Activated CD4-positive, CD25-positive, alpha-beta regulatory T cell (primary cell): ENCODE results near the gene TOR1B.
A peak's percentile ranks its signal among the peaks of the same experiment; 100 is the strongest.

Experiments
- DNase-seq, 4 experiments: peaks; one replicate each; lab custom pipeline; 2025; lab: John Stamatoyannopoulos, UW

The TOR1B gene

DNA sequence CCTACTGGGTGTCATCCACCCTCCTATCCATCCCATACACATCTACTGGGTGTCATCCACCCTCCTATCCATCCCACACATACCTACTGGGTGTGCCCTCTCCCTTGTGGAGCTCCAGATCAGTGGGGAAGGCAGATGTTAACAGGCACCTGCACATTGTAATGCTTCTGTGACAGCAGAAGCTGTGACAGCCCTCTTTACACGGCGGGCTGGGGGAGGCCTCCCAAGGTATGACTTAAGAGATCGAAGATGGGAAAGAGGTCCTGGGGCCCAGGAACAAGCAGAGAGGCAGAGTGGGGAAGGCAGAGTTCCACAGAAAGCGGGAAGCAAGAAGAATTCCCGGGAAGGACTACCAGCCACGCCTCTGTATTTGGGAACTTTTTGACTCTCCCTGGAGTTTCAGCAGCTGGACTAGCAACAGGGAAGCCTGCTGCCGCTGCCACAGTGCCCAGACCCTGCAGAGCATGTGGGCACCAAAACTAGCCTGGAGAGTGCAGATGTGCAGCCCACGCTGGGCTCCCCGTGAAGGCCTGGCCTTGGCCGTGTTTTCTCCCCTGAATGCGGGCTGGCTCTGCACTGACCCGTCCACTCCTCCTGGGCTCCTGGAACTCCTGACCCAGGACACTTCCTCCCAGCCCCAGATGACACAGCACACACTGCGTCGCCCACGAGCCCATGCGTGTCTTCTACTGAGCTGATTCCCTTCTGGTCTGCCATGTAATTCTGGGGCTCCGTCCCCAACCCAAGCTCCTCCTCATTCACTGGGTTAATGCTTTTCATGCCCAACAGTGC lies 11.6 kb downstream of the TOR1B start:
- DNase-seq: no peak

DNA sequence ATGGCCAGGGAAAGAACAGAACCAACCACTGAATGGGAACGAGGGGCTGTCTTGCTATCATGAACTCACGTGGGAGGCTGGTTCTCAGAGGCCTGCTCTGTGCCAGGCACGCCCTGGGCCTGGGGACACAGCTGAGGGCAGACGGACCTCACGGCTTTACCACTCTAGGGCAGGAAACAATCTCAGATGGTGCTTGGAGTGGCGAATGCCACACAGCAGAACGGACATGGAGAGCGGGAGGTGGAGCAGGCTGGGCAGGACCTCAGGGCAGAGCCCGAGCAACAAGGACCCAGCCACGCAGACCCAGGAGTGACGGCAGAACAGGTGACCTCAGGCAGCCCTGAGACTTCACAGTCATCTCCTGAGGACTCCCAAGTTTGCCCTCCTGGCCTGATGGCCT lies 12.3 kb downstream of the TOR1B start:
- no peak for DNase-seq

DNA sequence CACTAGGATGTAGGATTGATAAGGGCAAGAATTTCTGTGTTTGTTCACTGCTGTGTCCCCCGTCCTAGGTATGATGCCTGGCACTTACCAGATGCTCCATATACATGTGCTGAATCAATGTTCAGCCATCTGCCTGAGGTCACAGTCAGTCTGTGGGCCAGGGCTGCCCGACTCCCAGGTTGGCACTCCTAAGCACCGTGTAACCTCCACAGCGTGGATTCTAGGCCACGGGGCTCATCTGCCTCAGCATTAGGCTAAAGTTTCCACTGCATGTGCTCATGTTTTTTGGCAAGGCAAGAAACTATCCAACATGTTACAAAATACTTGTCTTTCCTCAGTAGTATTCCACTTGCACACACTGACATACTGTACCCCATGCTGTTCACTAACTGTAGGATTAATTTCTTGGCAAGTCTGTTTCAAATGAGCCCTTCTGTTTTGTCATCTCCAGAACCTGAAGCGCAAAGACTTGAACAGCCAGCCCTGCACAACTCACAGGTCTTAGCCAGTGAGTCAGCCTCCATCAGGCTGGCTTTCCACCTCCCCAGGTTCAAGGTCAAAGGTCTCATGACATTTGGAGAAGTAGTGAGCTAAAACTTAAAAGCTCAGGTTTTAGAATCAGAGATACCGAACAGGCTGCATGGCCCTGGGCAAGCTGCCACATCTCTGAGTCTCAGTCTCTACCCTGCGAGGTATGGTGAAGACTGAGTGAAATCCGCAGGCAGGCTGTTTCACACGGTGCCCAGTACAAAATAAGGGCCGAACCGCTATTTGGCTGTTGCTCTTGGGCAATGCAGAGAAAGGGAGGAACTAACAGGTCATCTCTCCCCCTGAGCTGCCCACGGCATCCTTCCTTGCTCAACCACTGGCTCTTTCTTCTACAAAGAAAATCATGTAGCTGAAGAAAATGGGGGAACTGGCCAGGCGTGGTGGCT lies 13.8 kb downstream of the TOR1B start:
- no peak for DNase-seq

DNA sequence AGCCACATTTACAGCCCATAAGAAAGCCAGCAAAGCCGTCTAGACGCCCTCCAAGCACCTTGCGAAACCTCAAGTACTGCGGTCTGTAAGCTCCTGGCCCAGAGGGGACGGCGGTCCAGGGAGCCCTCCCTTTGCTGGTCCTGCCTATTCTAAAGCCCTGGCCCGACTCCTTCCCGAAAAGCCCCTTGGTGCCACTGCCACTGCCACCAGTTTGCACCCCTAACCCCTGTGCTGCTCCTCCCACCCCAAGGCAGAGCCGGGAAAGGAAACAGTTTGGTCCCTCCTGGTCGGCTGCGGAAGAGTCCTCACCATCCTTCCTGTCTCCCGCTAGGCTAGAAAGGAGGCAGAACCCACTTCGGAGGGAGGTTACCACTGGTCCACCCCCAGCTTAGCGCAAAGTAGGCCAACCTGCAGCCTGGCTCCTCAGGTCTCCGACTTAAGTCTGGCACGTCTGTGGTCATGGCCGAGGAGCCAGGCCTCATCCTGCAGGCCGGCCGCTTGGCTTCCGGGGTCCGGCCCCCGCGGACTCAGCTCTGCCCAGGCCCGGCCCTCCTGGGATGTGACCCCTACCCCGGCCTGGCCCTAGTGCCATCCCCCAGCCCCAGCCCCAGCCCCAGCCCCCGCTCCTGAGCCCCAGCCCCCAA lies 20.0 kb downstream of the TOR1B start:
- DNase-seq: no peak

DNA sequence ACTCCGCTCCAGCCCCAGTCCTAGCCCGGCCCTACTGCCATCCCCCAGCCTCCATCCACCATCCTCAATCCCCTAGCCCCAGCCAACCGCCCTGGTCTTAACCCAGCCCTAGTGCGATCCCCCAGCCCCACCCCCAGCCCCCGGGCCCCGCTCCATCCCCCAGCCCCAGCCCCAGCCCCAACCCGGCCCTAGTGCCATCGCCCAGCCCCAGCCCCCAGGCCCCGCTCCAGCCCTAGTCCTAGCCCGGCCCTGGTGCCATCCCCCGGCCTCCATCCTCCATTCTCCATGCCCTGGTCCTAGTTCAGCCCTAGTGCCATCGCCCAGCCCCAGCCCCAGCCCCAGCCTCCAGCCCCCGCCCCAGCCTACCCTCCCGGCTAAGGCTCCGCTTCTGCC lies 20.6 kb downstream of the TOR1B start:
- no peak for DNase-seq

DNA sequence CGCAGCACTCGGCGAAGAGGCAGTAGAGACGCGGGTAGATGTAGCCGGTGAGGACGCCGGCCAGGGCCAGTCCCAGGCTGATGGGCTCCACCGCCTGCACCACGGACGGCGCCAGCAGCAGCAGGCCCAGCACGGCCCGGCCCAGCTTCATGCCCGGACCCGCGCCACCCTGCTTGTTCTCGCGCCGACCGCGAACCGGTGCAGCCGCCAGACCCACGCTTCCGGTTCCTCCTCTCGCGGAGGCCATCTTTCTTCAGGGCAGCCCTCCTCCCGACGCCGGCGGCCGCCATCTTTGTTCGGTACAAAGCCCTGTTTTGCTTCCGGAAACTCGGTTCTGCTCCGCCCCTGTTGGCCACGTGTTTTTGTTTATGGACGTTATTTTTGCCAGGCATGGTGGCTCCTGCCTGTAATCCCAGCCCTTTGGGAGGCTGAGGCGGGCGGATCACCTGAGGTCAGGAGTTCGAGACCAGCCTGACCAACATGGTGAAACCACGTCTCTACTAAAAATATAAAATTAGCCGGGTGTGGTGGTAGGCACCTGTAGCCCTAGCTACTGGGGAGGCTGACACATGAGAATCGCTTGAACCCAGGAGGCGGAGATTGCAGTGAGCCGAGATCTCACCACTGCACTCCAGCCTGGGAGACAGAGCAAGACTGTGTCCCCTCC lies 21.1 kb downstream of the TOR1B start, which contains the start of gene TOR1A:
TSS of gene TOR1A (minus strand) at position 202 of the 667 bp plus-strand sequence. CDS start at position 151, 51 bp downstream.
- peak; percentile 80 to 86 (median 83) for DNase-seq

DNA sequence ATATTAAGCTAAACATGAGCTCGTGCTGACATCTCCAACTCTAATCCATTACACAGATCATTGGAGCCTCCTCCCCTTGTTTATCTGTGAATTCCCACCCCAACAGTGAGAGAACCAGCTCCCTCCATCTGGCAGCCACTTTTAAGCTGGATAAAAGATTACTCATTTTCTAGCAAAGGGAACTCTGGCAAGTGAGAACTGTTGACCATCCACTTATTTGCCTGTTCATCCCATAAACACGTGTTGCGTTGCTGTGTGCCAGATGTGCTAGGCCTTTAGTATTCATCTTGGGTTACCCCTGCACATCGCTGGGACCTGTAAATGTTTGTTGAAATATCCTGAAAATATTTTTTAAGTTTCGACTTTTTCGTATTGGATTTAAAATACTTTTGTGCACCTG lies 23.4 kb downstream of the TOR1B start:
- DNase-seq: no peak

DNA sequence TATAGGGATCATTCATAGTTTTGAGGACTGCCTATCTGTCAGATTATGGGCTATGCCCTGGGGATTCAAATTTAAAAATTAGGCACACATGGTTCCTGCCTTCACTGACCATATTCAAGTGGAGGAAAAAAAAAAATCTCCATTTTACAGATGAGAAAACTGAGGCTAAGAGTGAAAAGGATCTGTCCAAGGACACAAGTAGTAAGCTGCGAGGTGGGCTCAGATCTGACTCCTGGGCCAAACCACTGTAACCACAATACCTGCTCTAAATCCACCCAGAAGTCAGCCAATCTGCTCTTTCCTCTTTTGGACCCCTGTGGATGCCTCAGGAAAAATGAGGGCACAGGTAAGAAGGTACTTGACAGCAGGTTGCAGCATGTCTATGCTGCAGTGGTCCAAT lies 23.8 kb downstream of the TOR1B start:
- DNase-seq: no peak

DNA sequence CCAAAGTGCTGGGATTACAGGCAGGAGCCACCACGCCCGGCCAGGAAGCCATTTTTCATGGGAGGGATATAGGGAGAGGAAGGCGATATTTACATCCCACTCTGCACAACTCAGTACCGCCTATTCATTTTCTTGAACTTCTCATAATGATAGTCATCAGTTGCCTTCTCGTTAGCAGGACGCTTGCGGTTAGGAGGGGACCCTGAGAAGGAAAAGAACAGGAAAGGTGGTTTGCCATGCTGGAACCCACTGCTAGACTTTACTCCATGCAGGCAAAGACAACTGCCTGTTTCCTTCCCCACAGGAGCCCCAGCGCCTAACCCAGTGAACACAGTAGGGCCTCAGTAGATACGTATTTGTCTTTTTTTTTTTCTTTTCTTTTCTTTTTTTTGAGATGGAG lies 25.1 kb downstream of the TOR1B start:
- DNase-seq: no peak

DNA sequence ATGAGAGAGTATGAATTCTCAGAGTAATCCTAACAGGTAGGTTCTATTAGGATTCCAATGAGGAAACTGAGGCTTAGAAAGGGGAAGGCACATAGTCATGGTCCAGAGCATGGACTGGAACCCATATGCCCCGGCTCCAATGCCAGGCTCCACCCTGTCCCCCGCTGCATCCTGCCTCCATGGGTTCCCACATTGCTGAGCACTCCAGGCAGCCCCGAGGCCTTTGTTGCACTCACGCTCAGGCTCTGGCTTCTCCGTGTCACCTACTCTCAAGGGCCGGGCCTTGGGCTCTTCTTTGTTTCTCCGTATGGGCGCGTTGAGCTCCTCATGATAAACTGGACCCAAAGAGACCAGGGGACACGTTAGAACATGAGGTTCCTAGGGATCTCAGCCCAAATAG lies 26.0 kb downstream of the TOR1B start:
- DNase-seq: no peak

DNA sequence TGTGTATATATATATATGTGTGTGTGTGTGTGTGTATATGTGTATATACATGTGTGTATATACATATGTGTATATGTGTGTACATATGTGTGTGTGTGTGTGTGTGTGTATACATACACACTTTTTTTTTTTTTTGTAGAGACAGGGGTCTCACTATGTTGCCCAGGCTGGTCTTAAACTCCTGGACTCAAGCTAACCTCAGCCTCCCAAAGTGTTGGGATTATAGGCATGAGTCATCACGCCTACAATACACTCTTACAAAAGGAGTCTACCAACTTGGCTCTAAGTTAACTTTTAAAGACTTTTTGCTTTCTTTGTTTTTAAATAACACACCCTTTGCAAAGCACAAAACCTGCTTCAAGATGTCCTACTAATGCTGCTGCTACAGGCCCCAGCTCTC lies 30.0 kb downstream of the TOR1B start:
- no peak for DNase-seq

DNA sequence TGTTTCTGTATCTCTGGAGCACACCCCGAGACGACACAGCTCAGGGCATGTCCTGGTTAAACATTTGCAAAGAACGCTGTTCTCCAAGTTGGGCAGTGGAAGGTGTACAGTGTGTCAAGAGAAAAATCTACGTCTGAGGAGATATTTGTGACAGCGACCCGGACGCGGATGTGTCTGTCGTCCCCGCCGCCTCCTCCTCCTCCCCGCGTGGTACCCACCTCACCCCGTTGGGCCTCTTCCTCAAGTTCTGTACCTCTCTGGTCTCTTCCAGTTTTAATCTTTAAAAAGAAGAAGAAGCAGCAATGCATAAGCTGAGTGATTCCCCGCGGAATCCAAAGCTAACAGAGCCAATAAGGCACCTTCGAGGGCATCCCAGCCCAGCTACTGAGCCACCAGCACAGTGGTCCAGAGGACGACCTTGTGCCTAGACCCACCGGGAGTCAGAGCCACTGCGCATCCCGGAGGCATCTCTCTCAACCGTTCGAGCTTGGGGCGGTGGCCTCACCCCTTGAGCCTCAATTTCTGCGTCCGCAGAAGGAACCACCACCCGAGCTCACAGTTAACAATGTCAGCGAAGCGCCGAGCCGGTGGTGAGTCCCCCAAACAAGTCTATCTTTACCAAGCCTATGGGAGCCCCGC lies 31.6 kb downstream of the TOR1B start:
- peak in 2 of 4 experiments; percentile 21 to 33 for DNase-seq

DNA sequence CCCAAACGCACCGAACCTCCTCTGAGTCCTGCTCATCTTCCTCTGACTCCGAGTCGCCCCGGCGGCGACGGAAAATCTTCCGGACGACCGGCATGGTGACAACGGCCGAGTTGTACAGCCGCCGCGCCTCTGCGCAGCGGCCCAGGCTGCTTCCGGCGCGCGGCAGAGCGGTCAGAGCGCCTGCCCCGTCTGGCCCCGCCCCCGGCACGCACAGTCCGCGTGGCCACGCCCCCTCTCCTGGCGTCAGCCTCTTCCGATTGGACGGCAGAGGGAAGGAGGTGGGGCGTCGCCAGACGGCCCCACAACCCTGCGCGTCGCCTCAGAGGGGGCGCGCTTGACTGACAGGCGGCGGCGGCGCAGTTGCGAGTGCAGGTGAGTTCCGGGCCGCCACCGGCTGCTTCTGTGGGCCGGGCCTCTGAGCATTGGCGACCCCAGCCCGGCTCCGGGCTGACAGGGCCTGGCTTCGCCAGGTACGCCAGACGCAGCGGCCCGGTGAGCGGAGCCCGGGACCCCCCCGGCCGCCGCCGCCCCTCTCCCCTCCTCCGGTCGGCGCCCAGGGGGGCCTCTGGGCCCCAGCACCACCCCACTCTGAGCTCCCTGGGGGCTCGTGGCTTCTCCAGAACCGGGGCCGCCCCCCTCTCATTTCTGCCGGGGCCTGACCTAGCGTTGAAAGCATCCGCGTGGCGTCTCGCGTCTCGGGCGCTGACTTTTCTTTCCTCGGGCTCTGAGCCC lies 32.3 kb downstream of the TOR1B start, which contains the start of the genes C9orf78 and USP20:
TSS of gene C9orf78 (minus strand) at position 148 of the 732 bp plus-strand sequence. CDS start at position 94, 54 bp downstream.
TSS of gene USP20 (plus strand) at position 331 of the 732 bp plus-strand sequence. CDS start 17,098 bp downstream, outside the sequence.
- peak; percentile 90 to 97 (median 94) for DNase-seq

DNA sequence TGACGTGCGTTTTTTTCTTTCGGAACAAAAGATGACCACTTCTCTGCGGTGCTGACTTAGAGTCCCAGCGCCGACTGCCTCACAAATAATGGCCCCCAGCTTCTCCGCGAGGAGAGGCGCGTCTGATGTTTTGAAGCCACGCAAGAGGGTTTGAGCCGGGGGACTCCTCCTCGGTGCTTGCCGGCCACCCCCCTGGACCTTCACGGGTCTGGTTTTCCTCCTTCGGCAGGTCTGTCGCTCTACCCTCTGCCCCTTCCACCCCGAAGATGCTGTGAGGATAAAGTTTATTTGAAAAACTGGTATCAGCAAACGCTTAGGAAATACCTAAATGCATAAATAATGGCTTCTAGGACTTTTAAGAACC lies 32.9 kb downstream of the TOR1B start:
- no peak for DNase-seq

DNA sequence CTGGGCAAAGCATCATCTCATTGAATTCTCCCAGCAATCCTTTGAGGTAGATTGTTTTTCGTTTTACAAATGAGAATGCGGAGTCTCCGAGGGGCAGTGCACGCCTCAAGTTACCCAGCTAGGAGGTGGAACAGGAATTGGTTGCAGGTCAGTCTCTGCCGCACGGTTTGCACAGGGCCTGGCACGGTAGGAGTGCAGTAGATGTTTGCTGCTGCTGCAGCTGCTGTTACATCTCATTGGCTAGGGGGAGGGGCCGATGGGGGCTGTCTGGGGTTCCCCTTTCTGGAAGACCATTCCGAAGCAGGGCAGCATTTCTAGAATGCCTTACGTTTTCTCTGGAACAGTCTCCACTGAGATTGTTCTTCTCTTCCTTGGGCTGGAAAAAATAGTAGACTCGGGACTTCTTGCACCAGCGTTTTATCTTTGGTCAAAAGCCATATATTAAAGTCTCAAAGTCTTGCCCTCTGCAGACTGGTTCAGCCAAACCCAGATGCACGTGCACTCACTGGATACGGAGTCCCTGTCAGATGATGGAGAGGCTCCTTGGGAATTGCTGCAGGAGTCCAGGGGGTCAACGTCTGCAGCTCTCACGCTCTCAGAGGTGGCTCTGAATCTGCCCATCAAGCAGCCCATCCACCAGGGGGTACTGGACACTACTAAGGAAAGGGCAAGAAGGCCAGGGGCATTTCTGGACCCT lies 33.5 kb downstream of the TOR1B start:
- peak in 1 of 4 experiments; percentile 10 for DNase-seq

DNA sequence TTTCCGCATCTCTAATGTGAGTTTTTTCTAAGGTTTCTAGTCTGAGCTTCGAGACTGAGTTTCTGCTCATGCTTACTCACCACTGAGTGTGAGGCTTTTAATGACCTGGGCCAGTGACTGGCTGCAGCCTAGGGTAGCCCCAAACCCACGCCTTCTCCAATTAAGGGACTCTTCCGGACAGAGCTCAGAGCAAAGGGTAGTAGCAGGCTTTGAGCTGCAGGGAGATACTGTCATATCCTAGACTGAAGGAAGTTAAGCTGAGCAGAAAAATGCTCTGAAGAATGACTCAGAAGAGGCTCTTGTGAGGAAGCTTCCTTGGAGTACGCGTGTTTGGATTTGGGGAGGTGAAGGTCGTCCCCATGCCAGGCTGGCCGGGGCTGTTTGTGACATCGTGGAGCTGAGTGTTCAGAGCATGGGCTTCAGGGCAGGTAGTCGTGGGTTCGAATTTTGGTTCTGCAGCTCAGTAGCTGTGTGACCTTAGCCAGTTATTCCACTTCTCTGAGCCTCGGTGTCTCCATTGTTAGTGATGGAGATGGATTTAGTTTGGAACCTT lies 35.8 kb downstream of the TOR1B start:
- DNase-seq: no peak

DNA sequence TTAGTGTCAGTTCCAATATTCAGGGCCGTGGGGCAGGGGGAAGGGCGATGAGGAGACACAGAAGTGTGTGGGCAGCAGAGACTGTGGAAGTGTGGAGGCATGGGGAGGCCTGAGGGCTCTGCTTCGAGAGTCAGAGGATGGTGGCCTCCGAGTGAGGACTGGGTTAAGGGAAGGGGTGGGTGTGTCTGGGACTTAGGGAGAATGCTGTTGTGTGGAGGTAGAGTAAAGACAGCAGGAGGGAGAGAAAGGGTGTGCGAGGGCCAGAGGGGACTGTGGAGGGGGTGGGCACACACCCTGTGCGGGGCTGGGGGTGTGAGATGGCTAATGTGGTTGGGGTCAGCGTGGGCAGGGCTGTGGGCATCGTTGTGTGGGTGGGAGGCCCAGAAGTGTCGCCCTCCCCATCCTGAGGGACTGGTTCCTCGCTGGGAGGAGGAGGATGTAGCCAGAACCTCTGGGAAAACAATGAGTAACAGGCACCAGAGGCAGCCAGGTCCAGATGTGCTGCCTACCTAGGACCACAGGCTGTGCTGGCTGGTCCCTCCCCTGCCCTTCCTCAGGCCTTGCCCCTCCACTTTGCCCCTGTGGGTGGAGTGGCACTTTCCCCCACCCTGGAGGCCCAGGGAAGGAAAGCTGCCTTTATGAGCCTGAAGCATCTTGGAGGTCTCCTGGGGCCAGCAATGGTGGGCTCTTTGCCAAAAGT lies 36.5 kb downstream of the TOR1B start:
- DNase-seq: no peak

DNA sequence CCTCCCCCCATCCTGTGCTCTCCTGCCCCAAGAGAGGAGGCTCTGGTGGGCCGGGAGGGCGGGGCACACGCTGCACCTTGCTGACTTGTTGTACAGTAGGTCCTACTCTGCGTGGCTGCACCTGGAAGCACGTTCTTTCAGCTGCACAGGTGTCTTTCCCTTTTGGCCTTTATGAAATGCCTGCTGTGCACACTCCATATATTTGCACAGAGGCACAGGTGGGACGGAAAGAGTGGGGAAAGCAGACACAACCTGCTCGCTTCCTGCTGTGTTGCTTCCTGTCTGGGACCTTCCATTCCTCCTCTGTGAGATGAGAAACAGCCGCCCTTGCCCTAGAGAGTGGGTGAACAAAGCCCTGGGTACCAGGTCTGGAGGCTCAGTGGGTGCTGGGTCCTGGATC lies 37.0 kb downstream of the TOR1B start:
- DNase-seq: no peak

DNA sequence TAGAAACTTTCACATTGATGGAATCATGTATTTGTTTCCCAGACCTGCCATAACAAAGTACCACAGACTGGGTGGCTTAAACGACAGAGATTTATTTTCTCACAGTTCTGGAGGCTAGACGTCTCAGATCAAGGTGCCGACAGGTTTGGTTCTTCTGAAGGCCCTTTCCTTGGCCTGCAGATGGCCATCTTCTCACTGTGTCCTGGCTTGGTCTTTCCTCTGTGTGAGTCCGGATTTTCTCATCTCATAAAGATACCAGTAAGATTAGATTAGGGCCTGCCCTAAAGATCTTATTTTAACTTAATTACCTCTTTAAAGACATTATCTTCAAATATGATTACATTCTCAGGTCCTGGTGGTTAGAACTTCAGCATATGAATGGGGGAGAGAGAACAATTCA lies 38.1 kb downstream of the TOR1B start:
- DNase-seq: no peak
